Nephron (organoid): ENCODE results near the gene FLCN.

ENCODE experiments used
- H3K27ac Mint-ChIP-seq, 3 experiments: 2 replicates each; pipeline ENCODE4 v1.8.0; 2020; ENCODE audit warnings: mixed read lengths in 3 of 3, mild to moderate bottlenecking in 2 of 3, moderate library complexity in 1 of 3
- H3K27me3 Mint-ChIP-seq: 2 replicates; pipeline ENCODE4 v1.8.0; 2021; ENCODE audit warnings: low read depth, mild to moderate bottlenecking, moderate library complexity, mixed read lengths
- H3K36me3 Mint-ChIP-seq: 2 replicates; pipeline ENCODE4 v1.8.0; 2020; ENCODE audit warnings: low read depth, mixed read lengths
- H3K4me1 Mint-ChIP-seq: 2 replicates; pipeline ENCODE4 v1.8.0; 2020; ENCODE audit warnings: mixed read lengths
- H3K4me3 Mint-ChIP-seq, 3 experiments: 2 replicates each; pipeline ENCODE4 v1.8.0; 2020; ENCODE audit warnings: mild to moderate bottlenecking in 3 of 3, mixed read lengths in 3 of 3, moderate library complexity in 2 of 3
- H3K9me3 Mint-ChIP-seq: 2 replicates; pipeline ENCODE4 v1.8.0; 2020; ENCODE audit warnings: mixed read lengths
- CTCF ChIP-seq, 3 experiments: fragments of 200-600 bp; sonication (generic); IDR thresholded peaks; one replicate each; pipeline ENCODE4 v1.5.0; 2021; ENCODE audit warnings: antibody characterized with exemption in 3 of 3; ENCODE audit not compliant: unreplicated experiment in 3 of 3

Gene FLCN

GRCh38 chr17:17207998-17208397 is 29.0 kb downstream of the FLCN start:
- H3K27ac Mint-ChIP-seq = no peak overlapping the region
- peaks cover 8% of the 10 kb centered on the region for H3K36me3 Mint-ChIP-seq
- H3K9me3 Mint-ChIP-seq = no peaks in the 10 kb centered on the region
- H3K4me3 Mint-ChIP-seq = no peak overlapping the region
- TF ChIP-seq CTCF (IDR thresholded peaks at IDR 0.05; ENCODE audit: unreplicated experiment in 3 of 3) = no peak
- H3K27me3 Mint-ChIP-seq = no peaks in the 10 kb centered on the region
- no peaks in the 10 kb centered on the region for H3K4me1 Mint-ChIP-seq

- no peak overlapping the region for H3K4me3 Mint-ChIP-seq
- no peaks in the 10 kb centered on the region for H3K27me3 Mint-ChIP-seq
- H3K36me3 Mint-ChIP-seq = peaks cover 4% of the 10 kb centered on the region
- no peaks in the 10 kb centered on the region for H3K9me3 Mint-ChIP-seq
- no peak for TF ChIP-seq CTCF (IDR thresholded peaks at IDR 0.05; ENCODE audit: unreplicated experiment in 3 of 3)
- H3K4me1 Mint-ChIP-seq = no peaks in the 10 kb centered on the region
- no peak overlapping the region for H3K27ac Mint-ChIP-seq
These were observed 30.0 kb downstream of the FLCN start for GRCh38 chr17:17206913-17207335.

- H3K4me1 Mint-ChIP-seq = peaks cover 3% of the 10 kb centered on the region
- no peaks in the 10 kb centered on the region for H3K27me3 Mint-ChIP-seq
- H3K9me3 Mint-ChIP-seq = no peaks in the 10 kb centered on the region
- H3K4me3 Mint-ChIP-seq = no peak within 1 kb of the TSS
- peaks cover 3% of the 10 kb centered on the region for H3K36me3 Mint-ChIP-seq
- no peak for TF ChIP-seq CTCF (IDR thresholded peaks at IDR 0.05; ENCODE audit: unreplicated experiment in 3 of 3)
- no peak within 1 kb of the TSS for H3K27ac Mint-ChIP-seq
These were observed 30.6 kb downstream of the FLCN start, which contains the start of gene PLD6 for GRCh38 chr17:17206124-17206912. PLD6 (minus strand) TSS chr17:17206333; CDS start chr17:17206286, 47 bp downstream.

- no peaks in the 10 kb centered on the region for H3K9me3 Mint-ChIP-seq
- H3K4me3 Mint-ChIP-seq = no peak overlapping the region
- H3K27ac Mint-ChIP-seq = no peak overlapping the region
- no peak for TF ChIP-seq CTCF (IDR thresholded peaks at IDR 0.05; ENCODE audit: unreplicated experiment in 3 of 3)
- H3K27me3 Mint-ChIP-seq = no peaks in the 10 kb centered on the region
- H3K4me1 Mint-ChIP-seq = peaks cover 11% of the 10 kb centered on the region
- no peaks in the 10 kb centered on the region for H3K36me3 Mint-ChIP-seq
These were observed 31.4 kb downstream of the FLCN start for GRCh38 chr17:17205368-17206123.

- no peak for TF ChIP-seq CTCF (IDR thresholded peaks at IDR 0.05; ENCODE audit: unreplicated experiment in 3 of 3)
- Mint-ChIP-seq H3K4me1 (peaks cover 19% of the 10 kb centered on the region), H3K27me3 (no peaks in the 10 kb centered on the region), H3K27ac (peak overlapping the region in 2 of 3 experiments; percentile 62 to 85), H3K9me3 (no peaks in the 10 kb centered on the region), H3K36me3 (no peaks in the 10 kb centered on the region), H3K4me3 (no peak overlapping the region)
These were observed 32.2 kb downstream of the FLCN start for GRCh38 chr17:17204635-17205231.
